Stimulated activated naive B cell treated with anti-CD40 and anti-IgM and Interleukin-4, amounts not matched to agents 10 μg/mL and 1 μg/mL and 100 μg/mL, for 72 hours (primary cell): ENCODE results near the gene GRIN3B.
A peak's percentile ranks its signal among the peaks of the same experiment; 100 is the strongest.

Experiments used
- ATAC-seq, 2 donors: fragments of 150-1000 bp; cut with Tn5 transposase; replicated peaks; 2 replicates each; pipeline ENCODE4 v1.10.0; 2021; ENCODE audit warnings: moderate library complexity in 1 of 2
- DNase-seq: peaks from one replicate; pipeline ENCODE4 v3.0.0; 2021
- H3K27ac Mint-ChIP-seq: one replicate; pipeline ENCODE4 v1.8.0; 2022; ENCODE audit warnings: mild to moderate bottlenecking, mixed read lengths
- H3K27me3 Mint-ChIP-seq, 2 donors: one replicate each; pipeline ENCODE4 v1.8.0; 2022; ENCODE audit warnings: mixed read lengths in 2 of 2
- H3K36me3 Mint-ChIP-seq, 2 donors: one replicate each; pipeline ENCODE4 v1.8.0; 2022; ENCODE audit warnings: mixed read lengths in 2 of 2, mild to moderate bottlenecking in 1 of 2
- H3K4me1 Mint-ChIP-seq, 2 donors: one replicate each; pipeline ENCODE4 v1.8.0; 2022; ENCODE audit warnings: mixed read lengths in 2 of 2, mild to moderate bottlenecking in 1 of 2
- H3K4me3 Mint-ChIP-seq, 2 donors: one replicate each; pipeline ENCODE4 v1.8.0; 2022; ENCODE audit warnings: mild to moderate bottlenecking in 2 of 2, mixed read lengths in 2 of 2, moderate library complexity in 1 of 2
- H3K9me3 Mint-ChIP-seq, 2 donors: one replicate each; pipeline ENCODE4 v1.8.0; 2022; ENCODE audit warnings: mixed read lengths in 2 of 2, mild to moderate bottlenecking in 1 of 2

GRIN3B gene

DNA sequence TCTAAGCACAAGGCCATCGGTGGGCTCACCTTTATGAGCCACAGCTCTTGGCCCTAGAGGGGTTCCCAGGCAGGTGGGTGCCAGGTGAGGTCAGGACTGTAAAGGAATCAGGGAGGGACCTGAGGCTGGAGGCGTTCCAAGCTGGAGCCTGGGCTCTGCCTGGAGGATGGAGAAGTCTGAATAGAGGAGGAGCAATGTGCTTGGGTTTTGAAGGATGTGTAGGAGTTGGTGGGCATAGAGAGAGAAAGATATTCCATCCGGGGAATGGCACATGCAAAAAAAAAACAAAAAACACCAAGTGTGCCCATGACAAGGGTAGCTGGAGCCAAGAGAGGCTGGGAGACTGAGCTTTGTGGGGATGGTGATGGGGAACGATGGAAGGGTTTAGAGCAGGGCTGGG is 2.4 kb downstream of the GRIN3B start:
- H3K27me3 Mint-ChIP-seq = peaks cover 27 to 41% of the 10 kb centered on the region in 2 donors
- H3K36me3 Mint-ChIP-seq = peaks cover 17 to 21% of the 10 kb centered on the region in 2 donors
- peaks cover 23 to 28% of the 10 kb centered on the region in 2 donors for H3K4me1 Mint-ChIP-seq
- DNase-seq (no peak), ATAC-seq (no peak)
- H3K9me3 Mint-ChIP-seq = peaks cover 0 to 4% of the 10 kb centered on the region in 2 donors
- no peak overlapping the region for H3K4me3 Mint-ChIP-seq
- peak overlapping the region; percentile 21 for H3K27ac Mint-ChIP-seq

DNA sequence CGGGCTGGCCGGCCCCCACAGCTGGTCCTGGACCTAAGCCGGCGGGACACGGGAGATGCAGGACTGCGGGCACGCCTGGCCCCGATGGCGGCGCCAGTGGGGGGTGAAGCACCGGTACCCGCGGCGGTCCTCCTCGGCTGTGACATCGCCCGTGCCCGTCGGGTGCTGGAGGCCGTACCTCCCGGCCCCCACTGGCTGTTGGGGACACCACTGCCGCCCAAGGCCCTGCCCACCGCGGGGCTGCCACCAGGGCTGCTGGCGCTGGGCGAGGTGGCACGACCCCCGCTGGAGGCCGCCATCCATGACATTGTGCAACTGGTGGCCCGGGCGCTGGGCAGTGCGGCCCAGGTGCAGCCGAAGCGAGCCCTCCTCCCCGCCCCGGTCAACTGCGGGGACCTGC is 3.1 kb downstream of the GRIN3B start:
- Mint-ChIP-seq H3K27me3 (peaks cover 21 to 34% of the 10 kb centered on the region in 2 donors), H3K4me1 (peaks cover 23 to 28% of the 10 kb centered on the region in 2 donors), H3K36me3 (peaks cover 17 to 23% of the 10 kb centered on the region in 2 donors), H3K27ac (no peak overlapping the region), H3K9me3 (peaks cover 0 to 4% of the 10 kb centered on the region in 2 donors), H3K4me3 (no peak overlapping the region)
- ATAC-seq (no peak), DNase-seq (no peak)

DNA sequence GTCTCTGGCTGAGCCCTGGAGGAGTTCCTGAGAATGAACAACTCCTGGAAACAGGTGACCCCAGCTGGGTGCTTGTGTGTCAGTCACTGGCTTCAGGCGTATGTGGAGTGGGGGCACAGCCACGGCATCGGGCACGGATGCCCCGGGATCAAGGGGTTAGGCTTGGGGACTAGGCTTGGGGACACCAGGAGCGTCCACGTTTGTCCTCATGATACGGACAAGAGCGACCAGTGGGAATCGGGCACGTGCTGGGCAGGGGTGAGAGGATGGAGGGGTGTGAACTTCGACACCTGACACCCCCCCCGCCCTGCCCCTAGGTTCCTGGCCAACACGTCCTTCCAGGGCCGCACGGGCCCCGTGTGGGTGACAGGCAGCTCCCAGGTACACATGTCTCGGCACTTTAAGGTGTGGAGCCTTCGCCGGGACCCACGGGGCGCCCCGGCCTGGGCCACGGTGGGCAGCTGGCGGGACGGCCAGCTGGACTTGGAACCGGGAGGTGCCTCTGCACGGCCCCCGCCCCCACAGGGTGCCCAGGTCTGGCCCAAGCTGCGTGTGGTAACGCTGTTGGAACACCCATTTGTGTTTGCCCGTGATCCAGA is 4.1 kb downstream of the GRIN3B start:
- no peak overlapping the region for H3K4me3 Mint-ChIP-seq
- DNase-seq (no peak), ATAC-seq (no peak)
- peaks cover 17 to 23% of the 10 kb centered on the region in 2 donors for H3K36me3 Mint-ChIP-seq
- H3K4me1 Mint-ChIP-seq = peaks cover 19 to 22% of the 10 kb centered on the region in 2 donors
- peaks cover 0 to under 1% of the 10 kb centered on the region in 2 donors for H3K9me3 Mint-ChIP-seq
- H3K27me3 Mint-ChIP-seq = peaks cover 14 to 26% of the 10 kb centered on the region in 2 donors
- peak overlapping the region; percentile 63 for H3K27ac Mint-ChIP-seq

DNA sequence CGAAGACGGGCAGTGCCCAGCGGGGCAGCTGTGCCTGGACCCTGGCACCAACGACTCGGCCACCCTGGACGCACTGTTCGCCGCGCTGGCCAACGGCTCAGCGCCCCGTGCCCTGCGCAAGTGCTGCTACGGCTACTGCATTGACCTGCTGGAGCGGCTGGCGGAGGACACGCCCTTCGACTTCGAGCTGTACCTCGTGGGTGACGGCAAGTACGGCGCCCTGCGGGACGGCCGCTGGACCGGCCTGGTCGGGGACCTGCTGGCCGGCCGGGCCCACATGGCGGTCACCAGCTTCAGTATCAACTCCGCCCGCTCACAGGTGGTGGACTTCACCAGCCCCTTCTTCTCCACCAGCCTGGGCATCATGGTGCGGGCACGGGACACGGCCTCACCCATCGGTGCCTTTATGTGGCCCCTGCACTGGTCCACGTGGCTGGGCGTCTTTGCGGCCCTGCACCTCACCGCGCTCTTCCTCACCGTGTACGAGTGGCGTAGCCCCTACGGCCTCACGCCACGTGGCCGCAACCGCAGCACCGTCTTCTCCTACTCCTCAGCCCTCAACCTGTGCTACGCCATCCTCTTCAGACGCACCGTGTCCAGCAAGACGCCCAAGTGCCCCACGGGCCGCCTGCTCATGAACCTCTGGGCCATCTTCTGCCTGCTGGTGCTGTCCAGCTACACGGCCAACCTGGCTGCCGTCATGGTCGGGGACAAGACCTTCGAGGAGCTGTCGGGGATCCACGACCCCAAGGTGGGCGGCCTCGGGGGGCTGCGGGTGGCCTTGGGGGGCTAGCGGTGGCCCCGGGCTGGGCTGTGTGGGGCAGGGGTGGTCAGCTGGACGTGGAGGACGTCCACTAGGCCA is 4.8 kb downstream of the GRIN3B start:
- H3K4me3 Mint-ChIP-seq = peak overlapping the region in 1 of 2 donors; percentile 40
- peaks cover 19 to 30% of the 10 kb centered on the region in 2 donors for H3K36me3 Mint-ChIP-seq
- no peak for ATAC-seq
- H3K27ac Mint-ChIP-seq = peak overlapping the region; percentile 10
- H3K4me1 Mint-ChIP-seq = peaks cover 19 to 21% of the 10 kb centered on the region in 2 donors
- no peak for DNase-seq
- peaks cover 11 to 24% of the 10 kb centered on the region in 2 donors for H3K27me3 Mint-ChIP-seq
- no peaks in the 10 kb centered on the region for H3K9me3 Mint-ChIP-seq

DNA sequence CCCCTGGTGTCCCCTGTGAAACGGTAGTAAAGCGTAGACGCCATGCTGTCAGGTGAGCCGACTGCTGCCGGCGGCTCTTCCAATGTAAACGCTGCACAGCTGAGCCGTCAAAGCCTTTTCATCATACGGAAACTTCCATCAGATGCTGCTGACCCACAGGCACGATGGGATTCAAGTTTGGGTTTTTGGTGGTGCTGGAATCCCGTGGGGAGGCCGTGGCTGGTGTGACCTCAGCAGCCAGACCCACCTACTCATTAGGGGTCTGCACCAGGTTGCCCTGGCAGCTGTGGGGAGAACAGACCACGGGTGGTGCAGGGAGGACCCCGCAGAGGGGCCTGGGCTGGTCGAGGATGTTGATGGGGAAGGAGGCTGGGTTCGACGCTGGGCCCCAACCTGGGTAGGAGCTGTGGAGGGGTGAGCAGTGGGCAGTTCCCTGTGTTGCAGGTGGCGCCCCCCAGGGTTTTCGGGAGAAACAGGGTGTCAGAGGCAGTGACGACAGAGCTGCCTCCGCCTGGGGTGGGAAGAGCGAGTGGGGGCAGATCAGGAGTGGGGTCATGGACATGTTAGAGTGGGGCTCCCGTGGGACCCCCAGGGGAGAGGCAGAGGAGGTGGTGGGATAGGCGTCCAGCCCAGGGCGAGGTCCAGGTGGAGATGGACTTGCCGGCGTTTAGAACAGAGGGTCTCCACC is 6.6 kb downstream of the GRIN3B start:
- Mint-ChIP-seq H3K36me3 (peaks cover 24 to 36% of the 10 kb centered on the region in 2 donors), H3K27ac (peak overlapping the region; percentile 92), H3K4me3 (no peak overlapping the region), H3K27me3 (peaks cover 6 to 13% of the 10 kb centered on the region in 2 donors), H3K4me1 (peaks cover 12 to 15% of the 10 kb centered on the region in 2 donors), H3K9me3 (no peaks in the 10 kb centered on the region)
- ATAC-seq = no peak
- no peak for DNase-seq

- Mint-ChIP-seq H3K4me1 (peaks cover 12% of the 10 kb centered on the region in 2 donors), H3K36me3 (peaks cover 24 to 34% of the 10 kb centered on the region in 2 donors), H3K4me3 (no peak overlapping the region), H3K9me3 (no peaks in the 10 kb centered on the region), H3K27me3 (peaks cover 3 to 9% of the 10 kb centered on the region in 2 donors), H3K27ac (peak overlapping the region; percentile 92)
- DNase-seq = no peak
- ATAC-seq = no peak
These were observed 7.4 kb downstream of the GRIN3B start for GRCh38 chr19:1007399-1008251.

DNA sequence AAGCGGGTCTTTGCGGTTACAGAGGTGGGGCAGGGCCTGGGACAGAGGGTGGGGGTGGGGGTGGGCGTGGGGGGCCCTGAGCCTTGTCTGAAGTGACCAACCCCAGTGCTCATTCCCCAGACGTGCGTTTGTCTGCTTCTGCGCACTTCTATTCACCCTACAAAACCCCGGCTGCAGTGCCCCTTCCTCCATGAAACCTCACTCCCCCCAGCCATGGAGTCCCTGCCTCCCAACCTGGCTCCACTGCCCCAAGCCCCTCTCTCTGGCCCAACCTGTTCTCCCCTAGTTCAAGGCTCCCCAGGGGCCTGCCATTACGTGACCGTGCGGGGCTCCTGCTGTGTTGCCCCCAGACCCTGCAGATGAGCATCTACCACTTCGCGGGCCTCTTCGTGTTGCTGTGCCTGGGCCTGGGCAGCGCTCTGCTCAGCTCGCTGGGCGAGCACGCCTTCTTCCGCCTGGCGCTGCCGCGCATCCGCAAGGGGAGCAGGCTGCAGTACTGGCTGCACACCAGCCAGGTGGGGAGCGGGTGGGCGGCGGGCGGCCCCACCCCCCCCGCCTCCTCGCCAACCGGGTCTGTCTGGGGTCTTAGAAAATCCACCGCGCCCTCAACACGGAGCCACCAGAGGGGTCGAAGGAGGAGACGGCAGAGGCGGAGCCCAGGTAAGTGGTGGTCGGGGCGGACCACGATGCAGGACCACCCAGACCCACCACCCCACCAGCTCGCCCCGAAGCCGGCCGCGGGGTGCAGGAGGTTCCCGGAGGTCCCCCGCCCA is 8.2 kb downstream of the GRIN3B start:
- Mint-ChIP-seq H3K27ac (peak overlapping the region; percentile 42), H3K36me3 (peaks cover 24 to 32% of the 10 kb centered on the region in 2 donors), H3K9me3 (no peaks in the 10 kb centered on the region), H3K4me1 (peaks cover 12% of the 10 kb centered on the region in 2 donors), H3K4me3 (no peak overlapping the region), H3K27me3 (peaks cover 0 to 6% of the 10 kb centered on the region in 2 donors)
- ATAC-seq (no peak), DNase-seq (no peak)

DNA sequence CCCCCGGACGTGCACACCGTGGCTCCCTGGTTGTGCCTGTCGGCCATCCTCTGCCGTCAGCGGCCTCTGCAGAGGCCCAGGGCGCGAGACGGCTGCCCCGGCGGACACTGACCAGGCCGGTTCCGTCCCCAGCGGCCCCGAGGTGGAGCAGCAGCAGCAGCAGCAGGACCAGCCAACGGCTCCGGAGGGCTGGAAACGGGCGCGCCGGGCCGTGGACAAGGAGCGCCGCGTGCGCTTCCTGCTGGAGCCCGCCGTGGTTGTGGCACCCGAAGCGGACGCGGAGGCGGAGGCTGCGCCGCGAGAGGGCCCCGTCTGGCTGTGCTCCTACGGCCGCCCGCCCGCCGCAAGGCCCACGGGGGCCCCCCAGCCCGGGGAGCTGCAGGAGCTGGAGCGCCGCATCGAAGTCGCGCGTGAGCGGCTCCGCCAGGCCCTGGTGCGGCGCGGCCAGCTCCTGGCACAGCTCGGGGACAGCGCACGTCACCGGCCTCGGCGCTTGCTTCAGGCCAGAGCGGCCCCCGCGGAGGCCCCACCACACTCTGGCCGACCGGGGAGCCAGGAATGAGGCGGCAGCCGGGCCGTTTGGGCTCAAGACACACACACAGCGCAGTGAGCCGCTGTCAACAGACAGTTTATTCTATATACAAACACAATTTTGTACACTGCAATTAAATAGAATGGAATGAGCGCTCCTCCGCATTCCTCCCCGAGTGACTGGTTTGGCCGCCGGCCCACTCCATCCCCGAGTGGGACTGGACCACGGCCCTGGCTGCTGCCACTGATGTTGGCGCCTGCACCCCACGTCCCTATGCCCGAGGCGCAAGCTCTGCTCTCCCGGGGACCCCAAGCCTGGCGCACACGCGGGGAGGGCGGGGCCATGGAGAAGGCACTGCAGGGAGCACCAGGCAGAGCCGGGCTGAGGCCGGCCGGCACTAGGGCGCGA is 9.1 kb downstream of the GRIN3B start:
- peaks cover 0 to under 1% of the 10 kb centered on the region in 2 donors for H3K27me3 Mint-ChIP-seq
- ATAC-seq (no peak), DNase-seq (no peak)
- no peak overlapping the region for H3K4me3 Mint-ChIP-seq
- H3K36me3 Mint-ChIP-seq = peaks cover 21 to 35% of the 10 kb centered on the region in 2 donors
- no peak overlapping the region for H3K27ac Mint-ChIP-seq
- H3K9me3 Mint-ChIP-seq = no peaks in the 10 kb centered on the region
- H3K4me1 Mint-ChIP-seq = peaks cover 10 to 12% of the 10 kb centered on the region in 2 donors

DNA sequence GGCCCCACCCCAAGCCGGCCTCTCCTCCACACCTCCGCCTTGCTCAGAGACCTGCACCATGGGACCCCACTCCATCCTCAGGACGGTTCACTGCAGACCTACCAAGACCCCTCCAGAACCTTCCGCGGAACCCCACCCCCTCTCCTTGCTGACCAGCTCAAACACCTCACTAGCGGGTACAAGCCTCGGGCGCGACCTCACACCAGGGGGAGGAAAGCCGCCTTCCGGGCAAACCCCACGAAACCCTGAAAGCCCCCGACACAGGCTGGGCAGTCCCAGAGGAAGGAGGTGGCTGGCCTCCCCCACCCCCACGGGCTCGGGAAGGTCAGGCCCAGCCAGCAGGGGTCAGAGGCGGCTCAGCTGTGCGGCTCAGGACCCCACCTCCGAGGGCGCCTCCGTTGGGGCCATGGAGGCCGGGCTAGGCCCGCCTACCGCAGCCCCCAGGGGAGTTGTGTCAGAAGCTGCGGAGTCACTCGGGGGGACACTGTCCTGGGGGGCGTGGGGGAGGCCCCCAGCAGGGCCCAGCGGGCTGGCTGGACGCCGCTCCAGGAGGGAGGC is 9.8 kb downstream of the GRIN3B start:
- H3K4me1 Mint-ChIP-seq = peaks cover 10% of the 10 kb centered on the region in 2 donors
- no peak for ATAC-seq
- H3K27me3 Mint-ChIP-seq = no peaks in the 10 kb centered on the region
- H3K36me3 Mint-ChIP-seq = peaks cover 20 to 34% of the 10 kb centered on the region in 2 donors
- no peaks in the 10 kb centered on the region for H3K9me3 Mint-ChIP-seq
- H3K27ac Mint-ChIP-seq = no peak overlapping the region
- no peak overlapping the region for H3K4me3 Mint-ChIP-seq
- no peak for DNase-seq

DNA sequence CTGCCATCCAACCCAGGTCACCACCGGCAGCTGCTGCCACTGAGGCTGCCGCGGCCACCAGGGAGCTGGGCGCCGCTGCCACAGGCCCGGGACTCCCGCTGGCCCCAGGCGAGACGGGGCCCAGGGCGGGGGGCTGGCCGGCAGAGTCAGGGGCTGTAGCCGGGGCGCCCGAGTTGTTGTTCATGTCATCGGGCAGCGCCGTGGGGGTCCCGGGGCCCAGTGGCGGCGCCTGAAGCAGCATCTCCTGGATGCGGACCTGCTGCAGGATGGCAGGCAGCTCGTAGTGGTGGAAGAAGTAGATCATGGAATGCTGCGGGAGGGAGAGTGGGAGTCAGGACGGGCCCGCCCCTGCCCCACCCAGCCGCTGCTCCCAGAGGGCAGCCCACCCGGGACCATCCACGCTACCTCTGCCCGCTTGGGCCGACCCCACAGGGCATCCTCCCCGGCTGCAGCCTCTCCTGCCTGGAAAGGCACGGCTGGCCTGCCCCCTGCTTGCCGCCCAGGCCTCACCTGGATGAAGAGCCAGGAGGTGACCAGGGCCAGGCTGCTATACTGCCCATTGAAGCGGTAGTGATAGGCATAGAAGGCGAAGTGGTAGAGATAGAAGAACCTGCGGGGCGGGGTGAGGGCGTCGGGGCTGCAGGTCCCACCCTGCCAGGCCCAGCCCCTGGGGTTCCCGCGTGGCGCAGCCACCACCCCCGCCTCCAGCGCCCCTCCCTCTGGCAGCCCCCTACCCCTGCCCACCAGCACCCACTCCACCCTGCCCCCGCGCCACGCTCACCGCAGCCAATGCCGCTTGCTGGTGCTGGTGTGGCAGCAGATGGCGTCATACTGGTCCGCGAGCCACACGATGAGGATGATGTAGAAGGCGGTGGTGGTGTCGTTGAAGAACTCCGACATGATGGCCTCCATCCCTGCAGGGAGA is 10.6 kb downstream of the GRIN3B start:
- H3K4me3 Mint-ChIP-seq = no peak overlapping the region
- H3K36me3 Mint-ChIP-seq = peaks cover 18 to 31% of the 10 kb centered on the region in 2 donors
- no peak overlapping the region for H3K27ac Mint-ChIP-seq
- H3K27me3 Mint-ChIP-seq = no peaks in the 10 kb centered on the region
- ATAC-seq (no peak), DNase-seq (no peak)
- peaks cover 10% of the 10 kb centered on the region in 2 donors for H3K4me1 Mint-ChIP-seq
- no peaks in the 10 kb centered on the region for H3K9me3 Mint-ChIP-seq

DNA sequence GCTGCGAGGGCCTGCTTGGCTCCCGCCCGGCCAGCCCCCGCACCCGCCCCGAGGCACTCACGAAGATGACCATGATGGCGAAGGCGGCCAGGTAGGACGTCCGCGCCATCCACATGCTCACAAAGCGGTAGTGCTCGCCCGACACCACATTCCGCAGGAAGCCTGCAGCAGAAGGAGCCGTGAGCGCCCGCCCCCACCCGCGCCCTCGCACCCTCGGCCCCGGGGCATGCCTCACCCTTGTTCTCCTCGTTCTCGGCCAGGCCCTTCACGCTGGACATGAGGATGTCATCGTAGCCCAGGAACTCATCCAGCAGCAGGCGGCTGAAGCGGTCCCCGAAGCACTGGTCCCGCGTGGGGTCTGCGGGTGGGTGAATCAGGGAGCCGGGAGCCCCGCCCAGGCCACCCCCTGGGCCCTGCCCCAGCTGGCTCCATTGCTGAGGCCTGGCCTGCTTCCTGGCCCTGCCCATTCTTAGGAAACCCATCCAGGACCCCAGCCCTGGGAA is 11.7 kb downstream of the GRIN3B start:
- no peak for DNase-seq
- Mint-ChIP-seq H3K36me3 (peaks cover 12 to 26% of the 10 kb centered on the region in 2 donors), H3K27me3 (no peaks in the 10 kb centered on the region), H3K4me1 (peaks cover 10 to 16% of the 10 kb centered on the region in 2 donors), H3K9me3 (no peaks in the 10 kb centered on the region), H3K27ac (no peak overlapping the region), H3K4me3 (no peak overlapping the region)
- no peak for ATAC-seq
